Activated CD8-positive, alpha-beta T cell treated with anti-CD3 and anti-CD28 coated beads for 36 hours (primary cell): ENCODE data around the gene BAIAP2L2. TPM values are rescaled to one million over a fixed set of nuclear protein-coding genes. Genes with fewer than 3 reads are reported as not detected.

Experiments
- ATAC-seq: fragments of 200-7000 bp; cut with Tn5 transposase; one replicate; pipeline ENCODE4 v1.10.0; 2021; ENCODE audit warnings: mild to moderate bottlenecking, moderate library complexity
- CTCF ChIA-PET: fragments of 350-600 bp; sonication (Branson Sonifier 250); formaldehyde crosslinking; loops from one replicate; lab custom pipeline; 2021; ENCODE audit warnings: antibody characterized with exemption; lab: Charles Lee
- POLR2A ChIA-PET: fragments of 350-600 bp; sonication (Branson Sonifier 250); formaldehyde crosslinking; loops from one replicate; lab custom pipeline; 2021; ENCODE audit warnings: antibody characterized with exemption; lab: Charles Lee
- DNase-seq: peaks from one replicate; pipeline ENCODE4 v3.0.0-alpha.2; 2020
- H3K27ac Mint-ChIP-seq: one replicate; pipeline ENCODE4 v1.8.0; 2021; ENCODE audit warnings: mild to moderate bottlenecking, mixed read lengths
- H3K27me3 Mint-ChIP-seq: one replicate; pipeline ENCODE4 v1.8.0; 2021; ENCODE audit warnings: mixed read lengths
- H3K36me3 Mint-ChIP-seq: one replicate; pipeline ENCODE4 v1.8.0; 2021; ENCODE audit warnings: low read depth, mixed read lengths
- H3K4me1 Mint-ChIP-seq: one replicate; pipeline ENCODE4 v1.8.0; 2021; ENCODE audit warnings: low read depth, mixed read lengths
- H3K4me3 Mint-ChIP-seq: one replicate; pipeline ENCODE4 v1.8.0; 2021; ENCODE audit warnings: mild to moderate bottlenecking, moderate library complexity, mixed read lengths
- H3K9me3 Mint-ChIP-seq: one replicate; pipeline ENCODE4 v1.8.0; 2021; ENCODE audit warnings: mixed read lengths
- CTCF ChIP-seq: fragments of 200-600 bp; IDR thresholded peaks from one replicate; pipeline ENCODE4 v1.8.0; 2022; ENCODE audit warnings: antibody characterized with exemption, mild to moderate bottlenecking
- intact Hi-C: fragments of 100-400 bp; cut with micrococcal nuclease; formaldehyde crosslinking; loops from one replicate; pipeline ENCODE4 v1.10.0; 2022
- total RNA-seq, 2 experiments: library from RNA; stranded (reverse); gene quantifications; one replicate each; pipeline ENCODE4 v1.2.3, GENCODE V29; 2021

Gene BAIAP2L2
- total RNA-seq, 2 experiments from 2014 or later = 0.61 to 0.67 TPM

- POLR2A ChIA-PET = no interaction called here
- DNase-seq (no peak), ATAC-seq (no peak)
- Mint-ChIP-seq H3K4me1 (no peaks in the 10 kb centered on the region), H3K4me3 (no peak overlapping the region), H3K9me3 (no peaks in the 10 kb centered on the region), H3K36me3 (no peaks in the 10 kb centered on the region), H3K27ac (no peak overlapping the region), H3K27me3 (no peaks in the 10 kb centered on the region)
- no peak for TF ChIP-seq CTCF
- intact Hi-C loops = no loop called here
- CTCF ChIA-PET = no interaction called here
Measured at GRCh38 chr22:38036392-38037062, 74.0 kb downstream of the BAIAP2L2 start.

GRCh38 chr22:38035530-38035885, 75.0 kb downstream of the BAIAP2L2 start:
- intact Hi-C loops = no loop called here
- H3K27me3 Mint-ChIP-seq = no peaks in the 10 kb centered on the region
- no peaks in the 10 kb centered on the region for H3K36me3 Mint-ChIP-seq
- POLR2A ChIA-PET = no interaction called here
- no peak for TF ChIP-seq CTCF
- no peak overlapping the region for H3K4me3 Mint-ChIP-seq
- ATAC-seq (no peak), DNase-seq (no peak)
- no peaks in the 10 kb centered on the region for H3K9me3 Mint-ChIP-seq
- CTCF ChIA-PET = no interaction called here
- H3K27ac Mint-ChIP-seq = no peak overlapping the region
- no peaks in the 10 kb centered on the region for H3K4me1 Mint-ChIP-seq

Other genes starting within 250 kb of the BAIAP2L2 start
- 10 to 100 TPM; 10.2 to 11.8 TPM for gene MICALL1, start 204.4 kb downstream of the BAIAP2L2 start, total RNA-seq
- not detected for gene C22orf23, start 157.1 kb downstream of the BAIAP2L2 start, total RNA-seq
- 10 to 100 TPM; 82.2 to 85.4 TPM for gene POLR2F, start 157.0 kb downstream of the BAIAP2L2 start, total RNA-seq
- not detected for gene SOX10, start 126.1 kb downstream of the BAIAP2L2 start, total RNA-seq
- 10 to 100 TPM; 13.9 to 14.9 TPM for gene PICK1, start 53.3 kb downstream of the BAIAP2L2 start, total RNA-seq
- not detected for gene SLC16A8, start 26.5 kb downstream of the BAIAP2L2 start, total RNA-seq
- 10 to 100 TPM; 52.4 to 53.6 TPM for gene PLA2G6, start 71.1 kb upstream of the BAIAP2L2 start, total RNA-seq
- gene MAFF, start 91.3 kb upstream of the BAIAP2L2 start, total RNA-seq = 10 to 100 TPM; 12.5 to 13.7 TPM
- gene TMEM184B, start 162.3 kb upstream of the BAIAP2L2 start, total RNA-seq = 10 to 100 TPM; 15.7 to 16.8 TPM
- 100 to 1,000 TPM; 123 TPM for gene CSNK1E, start 206.7 kb upstream of the BAIAP2L2 start, total RNA-seq